ENCODE measurements around the gene LTBP3.

GRCh38 chr11:65555693-65556231, 2.4 kb downstream of the LTBP3 start:
- TF ChIP-seq ZNF274 (IDR thresholded peaks at IDR 0.05; ENCODE audit: low read depth, low read length) (no peak), YY1 (IDR thresholded peaks at IDR 0.05; ENCODE audit: insufficient read depth, insufficient read length) (no peak), SUZ12 (IDR thresholded peaks at IDR 0.05; ENCODE audit: extremely low read depth, insufficient read depth, insufficient read length) (no peak)

Data from NT2/D1 (cell line).